GM23248 (cell line): ENCODE data around the gene KCTD8.

Experiments used
- EZH2 ChIP-seq: fragments of 200-600 bp; sonication (generic); IDR thresholded peaks from 2 replicates; pipeline ENCODE4 v1.6.1; 2018; ENCODE audit warnings: antibody characterized with exemption, mild to moderate bottlenecking; ENCODE audit not compliant: insufficient read depth, poor library complexity, severe bottlenecking
- EZH2phosphoT487 ChIP-seq: fragments of 200-600 bp; sonication (generic); IDR thresholded peaks from 2 replicates; pipeline ENCODE4 v1.6.1; 2018; ENCODE audit warnings: antibody characterized with exemption, moderate library complexity, mild to moderate bottlenecking, low read depth; ENCODE audit not compliant: insufficient read depth

GRCh38 chr4:44434247-44434646 is 14.4 kb downstream of the KCTD8 start:
- TF ChIP-seq EZH2 (no peak), EZH2phosphoT487 (no peak)
